ENCODE results near the gene PARD6B.

Gene PARD6B

GRCh38 chr20:50734730-50735679, 3.6 kb downstream of the PARD6B start:
- ChIA-PET CTCF (interaction anchor here (1.1 to 3.4 kb wide), 2 partner anchors 15 to 19 kb away, joined by 3 to 23 read pairs; no protein-coding TSS in a partner anchor), POLR2A (no interaction called here)
- DNase-seq (ENCODE audit: extremely low spot score): no peak
- TF ChIP-seq, protein P1, sequence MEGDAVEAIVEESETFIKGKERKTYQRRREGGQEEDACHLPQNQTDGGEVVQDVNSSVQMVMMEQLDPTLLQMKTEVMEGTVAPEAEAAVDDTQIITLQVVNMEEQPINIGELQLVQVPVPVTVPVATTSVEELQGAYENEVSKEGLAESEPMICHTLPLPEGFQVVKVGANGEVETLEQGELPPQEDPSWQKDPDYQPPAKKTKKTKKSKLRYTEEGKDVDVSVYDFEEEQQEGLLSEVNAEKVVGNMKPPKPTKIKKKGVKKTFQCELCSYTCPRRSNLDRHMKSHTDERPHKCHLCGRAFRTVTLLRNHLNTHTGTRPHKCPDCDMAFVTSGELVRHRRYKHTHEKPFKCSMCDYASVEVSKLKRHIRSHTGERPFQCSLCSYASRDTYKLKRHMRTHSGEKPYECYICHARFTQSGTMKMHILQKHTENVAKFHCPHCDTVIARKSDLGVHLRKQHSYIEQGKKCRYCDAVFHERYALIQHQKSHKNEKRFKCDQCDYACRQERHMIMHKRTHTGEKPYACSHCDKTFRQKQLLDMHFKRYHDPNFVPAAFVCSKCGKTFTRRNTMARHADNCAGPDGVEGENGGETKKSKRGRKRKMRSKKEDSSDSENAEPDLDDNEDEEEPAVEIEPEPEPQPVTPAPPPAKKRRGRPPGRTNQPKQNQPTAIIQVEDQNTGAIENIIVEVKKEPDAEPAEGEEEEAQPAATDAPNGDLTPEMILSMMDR (IDR thresholded peaks at IDR 0.05; ENCODE audit: control extremely low read depth, extremely low read depth, low read depth, missing control alignments): no peak

GRCh38 chr20:50735813-50736212, 4.4 kb downstream of the PARD6B start:
- no peak for DNase-seq (ENCODE audit: extremely low spot score)
- POLR2A ChIA-PET: no interaction called here
- TF ChIP-seq, protein P1 (IDR thresholded peaks at IDR 0.05; ENCODE audit: control extremely low read depth, extremely low read depth, low read depth, missing control alignments): no peak
- CTCF ChIA-PET: interaction anchor here (1.1 to 3.4 kb wide), 2 partner anchors 14 to 18 kb away, joined by 3 to 23 read pairs; no protein-coding TSS in a partner anchor

- ChIA-PET CTCF (interaction anchor here (1.2 to 4.0 kb wide), 2 partner anchors 12 to 16 kb away, joined by 3 to 20 read pairs; no protein-coding TSS in a partner anchor), POLR2A (no interaction called here)
- TF ChIP-seq, protein P1 (IDR thresholded peaks at IDR 0.05; ENCODE audit: control extremely low read depth, extremely low read depth, low read depth, missing control alignments): no peak
- DNase-seq (ENCODE audit: extremely low spot score): no peak
Measured at GRCh38 chr20:50737352-50737751, 6.0 kb downstream of the PARD6B start.

GRCh38 chr20:50743087-50743486, 11.7 kb downstream of the PARD6B start:
- DNase-seq (ENCODE audit: extremely low spot score): no peak
- ChIA-PET CTCF (interaction anchor here (1.2 kb wide), 1 partner anchor 10 kb away, joined by 3 read pairs; no protein-coding TSS in a partner anchor), POLR2A (no interaction called here)
- TF ChIP-seq, protein P1 (IDR thresholded peaks at IDR 0.05; ENCODE audit: control extremely low read depth, extremely low read depth, low read depth, missing control alignments): no peak

DNA sequence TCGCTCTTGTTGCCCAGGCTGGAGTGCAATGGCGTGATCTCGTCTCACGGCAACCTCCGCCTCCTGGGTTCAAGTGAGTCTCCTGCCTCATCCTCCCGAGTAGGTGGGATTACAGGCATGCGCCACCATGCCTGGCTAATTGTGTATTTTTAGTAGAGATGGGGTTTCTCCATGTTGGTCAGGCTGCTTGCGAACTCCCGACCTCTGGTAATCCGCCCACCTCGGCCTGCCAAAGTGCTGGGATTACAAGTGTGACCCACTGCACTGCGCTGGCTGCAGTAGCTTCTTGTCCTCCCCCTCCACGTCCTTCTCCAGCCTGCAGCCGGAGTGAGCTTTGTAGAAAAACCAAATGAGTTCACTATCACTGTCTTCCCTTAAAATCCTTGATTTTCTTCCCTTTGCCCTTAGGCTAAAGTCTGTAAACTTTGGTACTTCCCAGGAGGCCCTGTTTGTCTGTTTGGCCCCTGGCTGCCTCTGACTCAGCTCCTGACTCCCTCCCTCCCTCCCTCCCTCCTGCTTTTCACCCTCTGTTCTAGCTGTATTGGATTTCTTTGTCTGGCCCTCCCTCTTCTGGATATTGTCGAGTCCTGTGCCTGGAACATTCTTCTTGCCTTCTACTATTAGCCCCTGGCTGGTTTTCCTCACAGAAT, 12.9 kb downstream of the PARD6B start:
- ChIA-PET CTCF (interaction anchor here (1.2 kb wide), 1 partner anchor 9 kb away, joined by 3 read pairs; no protein-coding TSS in a partner anchor), POLR2A (no interaction called here)
- DNase-seq (ENCODE audit: extremely low spot score): no peak
- TF ChIP-seq, protein P1 (IDR thresholded peaks at IDR 0.05; ENCODE audit: control extremely low read depth, extremely low read depth, low read depth, missing control alignments): no peak

DNA sequence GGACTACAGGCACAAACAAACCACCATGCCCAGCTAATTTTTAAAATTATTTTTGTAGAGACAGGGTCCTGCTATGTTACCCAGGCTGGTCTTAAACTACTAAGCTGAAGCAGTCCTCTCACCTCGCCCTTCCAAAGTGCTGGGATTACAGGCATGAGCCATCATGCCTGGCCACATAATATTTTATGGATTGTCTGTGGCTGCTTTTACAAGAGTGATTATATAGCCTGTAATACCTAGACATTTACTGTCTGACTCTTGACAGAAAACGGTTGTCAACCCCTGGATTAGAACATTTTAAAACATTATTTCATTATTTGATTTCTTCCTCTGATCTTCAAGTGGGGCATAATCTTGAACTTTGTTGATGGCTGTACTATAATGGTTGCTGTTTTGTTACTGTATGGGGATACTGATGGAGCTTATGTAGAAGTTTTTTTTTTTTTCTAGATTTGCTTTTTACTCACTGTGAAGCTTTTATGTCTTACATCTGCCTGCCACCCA, 14.3 kb downstream of the PARD6B start:
- TF ChIP-seq, protein P1 (IDR thresholded peaks at IDR 0.05; ENCODE audit: control extremely low read depth, extremely low read depth, low read depth, missing control alignments): no peak
- ChIA-PET POLR2A (no interaction called here), CTCF (no interaction called here)
- no peak for DNase-seq (ENCODE audit: extremely low spot score)
